GM23248 (cell line): ENCODE data around the gene DPAGT1.

Experiments used
- EZH2 ChIP-seq: fragments of 200-600 bp; sonication (generic); IDR thresholded peaks from 2 replicates; pipeline ENCODE4 v1.6.1; 2018; ENCODE audit warnings: antibody characterized with exemption, mild to moderate bottlenecking; ENCODE audit not compliant: insufficient read depth, poor library complexity, severe bottlenecking
- EZH2phosphoT487 ChIP-seq: fragments of 200-600 bp; sonication (generic); IDR thresholded peaks from 2 replicates; pipeline ENCODE4 v1.6.1; 2018; ENCODE audit warnings: antibody characterized with exemption, moderate library complexity, mild to moderate bottlenecking, low read depth; ENCODE audit not compliant: insufficient read depth

DNA sequence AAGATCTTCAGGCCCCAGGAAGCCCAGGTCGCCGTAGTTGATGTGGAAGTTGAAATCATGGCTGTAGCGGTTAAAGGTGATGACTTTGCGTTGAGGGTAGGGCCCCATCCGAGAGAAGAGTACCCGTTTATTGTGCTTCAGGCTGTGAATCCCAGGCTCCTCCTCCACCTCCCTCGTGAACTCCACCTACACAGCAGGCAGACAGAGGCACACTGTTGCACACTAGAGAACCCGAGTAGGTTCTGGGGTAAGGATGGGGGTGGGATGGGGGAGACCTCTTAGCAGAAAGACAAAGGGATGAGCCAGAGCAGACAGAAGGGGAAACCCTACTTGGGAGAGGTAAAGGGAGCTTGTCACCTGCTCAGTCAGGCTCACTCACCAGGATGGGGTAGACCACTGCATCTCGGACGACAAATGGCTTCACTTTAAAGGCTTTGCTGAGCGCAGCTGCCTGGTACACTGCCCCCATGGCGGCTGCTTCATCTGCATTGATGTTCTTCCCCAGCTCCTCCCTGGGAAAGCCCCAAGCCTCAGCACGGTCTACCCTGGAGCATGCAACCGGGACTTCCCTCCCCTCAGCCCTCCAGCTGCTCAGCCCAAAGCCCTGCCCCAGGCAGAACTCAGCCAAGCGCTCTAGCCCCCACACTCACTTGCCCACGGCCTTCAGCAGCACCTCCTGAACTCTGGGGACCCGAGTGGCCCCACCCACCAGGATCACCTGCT lies 50.1 kb downstream of the DPAGT1 start:
- no peak for TF ChIP-seq EZH2
- no peak for TF ChIP-seq EZH2phosphoT487
